Glomerular visceral epithelial cell (primary cell): Measurements from ENCODE around the gene UBE2K.
"Not testable (repeated sequence)": the region's sequence is repeated elsewhere in the genome, so short reads cannot be mapped to it uniquely, and the experiment has no call there.

Source experiments
- DNase-seq: peaks from one replicate; pipeline ENCODE4 v3.0.0-alpha.2; 2016; ENCODE audit errors: extremely low spot score

Gene UBE2K

GRCh38 chr4:39802005-39802404 lies 104.1 kb downstream of the UBE2K start:
- DNase-seq = no peak

- no peak for DNase-seq
Measured at GRCh38 chr4:39808231-39808749, 110.4 kb downstream of the UBE2K start.

GRCh38 chr4:39812500-39812899 lies 114.6 kb downstream of the UBE2K start:
- DNase-seq = no peak

- DNase-seq = not testable (repeated sequence)
Measured at GRCh38 chr4:39813033-39813432, 115.1 kb downstream of the UBE2K start.

- not testable (repeated sequence) for DNase-seq
Measured at GRCh38 chr4:39813761-39814160, 115.8 kb downstream of the UBE2K start.

- no peak for DNase-seq
Measured at GRCh38 chr4:39814403-39815185, 116.7 kb downstream of the UBE2K start.

- no peak for DNase-seq
Measured at GRCh38 chr4:39818646-39819045, 120.7 kb downstream of the UBE2K start.

GRCh38 chr4:39820186-39820585 lies 122.2 kb downstream of the UBE2K start:
- DNase-seq = no peak

- no peak for DNase-seq
Measured at GRCh38 chr4:39821951-39822350, 124.0 kb downstream of the UBE2K start.

- no peak for DNase-seq
Measured at GRCh38 chr4:39822662-39823061, 124.7 kb downstream of the UBE2K start.

- no peak for DNase-seq
Measured at GRCh38 chr4:39823191-39823590, 125.3 kb downstream of the UBE2K start.

- peak; percentile 42 for DNase-seq
Measured at GRCh38 chr4:39825090-39825489, 127.2 kb downstream of the UBE2K start.

GRCh38 chr4:39825741-39826231 lies 127.8 kb downstream of the UBE2K start:
- peak; percentile 45 for DNase-seq
